ENCODE data around the gene DSCAML1. TPM values are rescaled to one million over a fixed set of nuclear protein-coding genes. Genes with fewer than 3 reads are reported as not detected.

DSCAML1 gene
- total RNA-seq, 1 experiment from 2014 or later: 0.90 TPM

DNA sequence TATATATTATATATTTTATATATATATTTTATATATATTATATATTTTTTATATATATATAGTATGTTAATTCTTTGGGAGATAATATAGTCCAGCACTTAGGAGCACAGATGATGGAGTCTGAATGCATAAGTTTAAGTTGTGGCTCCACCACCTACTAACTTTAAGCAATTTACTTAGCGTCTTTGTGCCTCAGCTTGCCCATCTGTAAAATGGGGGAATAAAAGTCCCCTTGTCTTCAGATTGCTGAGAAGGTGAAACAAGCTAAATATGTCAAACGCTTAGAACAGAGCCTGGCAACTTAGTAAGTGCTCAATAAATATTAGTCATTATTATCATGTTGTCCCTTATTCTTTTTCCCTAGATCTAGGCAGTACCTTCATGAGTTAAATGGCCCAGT, 27.5 kb downstream of the DSCAML1 start:
- H3K27ac Mint-ChIP-seq: no peak overlapping the region
- no peak overlapping the region for H3K4me3 Mint-ChIP-seq
- H3K27me3 Mint-ChIP-seq (ENCODE audit: low read depth): no peaks in the 10 kb centered on the region
- DNase-seq (ENCODE audit: low spot score) (no peak), ATAC-seq (no peak)
- TF ChIP-seq ZNF317 (CRISPR knock-in tag; IDR thresholded peaks at IDR 0.05; ENCODE audit: borderline replicate concordance, low read depth) (no peak), RELA (CRISPR knock-in tag; IDR thresholded peaks at IDR 0.05; ENCODE audit: borderline replicate concordance) (no peak), TCF7 (CRISPR knock-in tag; IDR thresholded peaks at IDR 0.05; ENCODE audit: low read depth) (no peak), CBFB (CRISPR knock-in tag; IDR thresholded peaks at IDR 0.05; ENCODE audit: low read depth) (no peak), ZNF232 (CRISPR knock-in tag; IDR thresholded peaks at IDR 0.05) (no peak), ZBTB21 (CRISPR knock-in tag; IDR thresholded peaks at IDR 0.05; ENCODE audit: borderline replicate concordance) (no peak), EMX1 (CRISPR knock-in tag; IDR thresholded peaks at IDR 0.05) (no peak), GTF2I (CRISPR knock-in tag; conservative IDR thresholded peaks at IDR 0.05) (no peak), SMAD4 (CRISPR knock-in tag; IDR thresholded peaks at IDR 0.05) (no peak), JUN (CRISPR knock-in tag; IDR thresholded peaks at IDR 0.05) (no peak), ZNF423 (CRISPR knock-in tag; IDR thresholded peaks at IDR 0.05) (no peak), TEAD4 (CRISPR knock-in tag; IDR thresholded peaks at IDR 0.05) (no peak), ESRRA (CRISPR knock-in tag; IDR thresholded peaks at IDR 0.05; ENCODE audit: borderline replicate concordance) (no peak), ZNF416 (CRISPR knock-in tag; IDR thresholded peaks at IDR 0.05) (no peak)
- TF ChIP-seq, protein P1, sequence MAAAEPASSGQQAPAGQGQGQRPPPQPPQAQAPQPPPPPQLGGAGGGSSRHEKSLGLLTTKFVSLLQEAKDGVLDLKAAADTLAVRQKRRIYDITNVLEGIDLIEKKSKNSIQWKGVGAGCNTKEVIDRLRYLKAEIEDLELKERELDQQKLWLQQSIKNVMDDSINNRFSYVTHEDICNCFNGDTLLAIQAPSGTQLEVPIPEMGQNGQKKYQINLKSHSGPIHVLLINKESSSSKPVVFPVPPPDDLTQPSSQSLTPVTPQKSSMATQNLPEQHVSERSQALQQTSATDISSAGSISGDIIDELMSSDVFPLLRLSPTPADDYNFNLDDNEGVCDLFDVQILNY (CRISPR knock-in tag; IDR thresholded peaks at IDR 0.05): no peak
- TF ChIP-seq, protein P2, sequence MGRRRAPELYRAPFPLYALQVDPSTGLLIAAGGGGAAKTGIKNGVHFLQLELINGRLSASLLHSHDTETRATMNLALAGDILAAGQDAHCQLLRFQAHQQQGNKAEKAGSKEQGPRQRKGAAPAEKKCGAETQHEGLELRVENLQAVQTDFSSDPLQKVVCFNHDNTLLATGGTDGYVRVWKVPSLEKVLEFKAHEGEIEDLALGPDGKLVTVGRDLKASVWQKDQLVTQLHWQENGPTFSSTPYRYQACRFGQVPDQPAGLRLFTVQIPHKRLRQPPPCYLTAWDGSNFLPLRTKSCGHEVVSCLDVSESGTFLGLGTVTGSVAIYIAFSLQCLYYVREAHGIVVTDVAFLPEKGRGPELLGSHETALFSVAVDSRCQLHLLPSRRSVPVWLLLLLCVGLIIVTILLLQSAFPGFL (CRISPR knock-in tag; IDR thresholded peaks at IDR 0.05; ENCODE audit: borderline replicate concordance): no peak
- POLR2A ChIA-PET: no interaction called here
- no peaks in the 10 kb centered on the region for H3K9me3 Mint-ChIP-seq
- no peaks in the 10 kb centered on the region for H3K4me1 Mint-ChIP-seq
- CTCF ChIA-PET: no interaction called here
- H3K36me3 Mint-ChIP-seq: no peaks in the 10 kb centered on the region

DNA sequence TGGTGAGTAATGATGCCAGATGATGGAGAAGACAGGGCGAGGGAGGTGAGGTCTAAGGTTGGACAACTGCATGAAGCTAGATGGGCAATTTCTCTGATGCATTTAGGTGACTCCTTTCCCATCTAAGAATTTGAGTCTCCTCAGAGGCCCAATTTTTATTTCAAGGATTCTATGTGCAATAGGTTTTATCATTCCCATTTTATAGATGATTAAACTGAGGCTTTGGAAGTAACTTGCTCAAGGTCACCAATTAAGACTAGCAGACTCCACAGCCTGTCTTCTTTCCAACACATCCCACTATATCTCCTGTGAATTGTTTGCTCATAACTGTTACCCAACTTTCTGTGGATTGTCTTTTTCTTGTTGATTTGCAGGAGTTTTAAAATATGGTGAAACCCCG, 28.5 kb downstream of the DSCAML1 start:
- POLR2A ChIA-PET: no interaction called here
- no peak overlapping the region for H3K27ac Mint-ChIP-seq
- H3K4me1 Mint-ChIP-seq: peaks cover 5% of the 10 kb centered on the region; the same call in 1 of the 2 replicates
- no peak for TF ChIP-seq GRHL2 (CRISPR knock-in tag; IDR thresholded peaks at IDR 0.05; ENCODE audit: insufficient replicate concordance, severe bottlenecking)
- TF ChIP-seq, protein P3, sequence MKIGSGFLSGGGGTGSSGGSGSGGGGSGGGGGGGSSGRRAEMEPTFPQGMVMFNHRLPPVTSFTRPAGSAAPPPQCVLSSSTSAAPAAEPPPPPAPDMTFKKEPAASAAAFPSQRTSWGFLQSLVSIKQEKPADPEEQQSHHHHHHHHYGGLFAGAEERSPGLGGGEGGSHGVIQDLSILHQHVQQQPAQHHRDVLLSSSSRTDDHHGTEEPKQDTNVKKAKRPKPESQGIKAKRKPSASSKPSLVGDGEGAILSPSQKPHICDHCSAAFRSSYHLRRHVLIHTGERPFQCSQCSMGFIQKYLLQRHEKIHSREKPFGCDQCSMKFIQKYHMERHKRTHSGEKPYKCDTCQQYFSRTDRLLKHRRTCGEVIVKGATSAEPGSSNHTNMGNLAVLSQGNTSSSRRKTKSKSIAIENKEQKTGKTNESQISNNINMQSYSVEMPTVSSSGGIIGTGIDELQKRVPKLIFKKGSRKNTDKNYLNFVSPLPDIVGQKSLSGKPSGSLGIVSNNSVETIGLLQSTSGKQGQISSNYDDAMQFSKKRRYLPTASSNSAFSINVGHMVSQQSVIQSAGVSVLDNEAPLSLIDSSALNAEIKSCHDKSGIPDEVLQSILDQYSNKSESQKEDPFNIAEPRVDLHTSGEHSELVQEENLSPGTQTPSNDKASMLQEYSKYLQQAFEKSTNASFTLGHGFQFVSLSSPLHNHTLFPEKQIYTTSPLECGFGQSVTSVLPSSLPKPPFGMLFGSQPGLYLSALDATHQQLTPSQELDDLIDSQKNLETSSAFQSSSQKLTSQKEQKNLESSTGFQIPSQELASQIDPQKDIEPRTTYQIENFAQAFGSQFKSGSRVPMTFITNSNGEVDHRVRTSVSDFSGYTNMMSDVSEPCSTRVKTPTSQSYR (CRISPR knock-in tag; IDR thresholded peaks at IDR 0.05): no peak
- no peak for TF ChIP-seq ZNF317 (CRISPR knock-in tag; IDR thresholded peaks at IDR 0.05; ENCODE audit: borderline replicate concordance, low read depth)
- TF ChIP-seq ESRRA (CRISPR knock-in tag; IDR thresholded peaks at IDR 0.05; ENCODE audit: borderline replicate concordance): no peak
- TF ChIP-seq TP53 (CRISPR knock-in tag; IDR thresholded peaks at IDR 0.05): no peak
- TF ChIP-seq, protein P4, sequence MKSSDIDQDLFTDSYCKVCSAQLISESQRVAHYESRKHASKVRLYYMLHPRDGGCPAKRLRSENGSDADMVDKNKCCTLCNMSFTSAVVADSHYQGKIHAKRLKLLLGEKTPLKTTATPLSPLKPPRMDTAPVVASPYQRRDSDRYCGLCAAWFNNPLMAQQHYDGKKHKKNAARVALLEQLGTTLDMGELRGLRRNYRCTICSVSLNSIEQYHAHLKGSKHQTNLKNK (CRISPR knock-in tag; IDR thresholded peaks at IDR 0.05): no peak
- TF ChIP-seq, protein P5, sequence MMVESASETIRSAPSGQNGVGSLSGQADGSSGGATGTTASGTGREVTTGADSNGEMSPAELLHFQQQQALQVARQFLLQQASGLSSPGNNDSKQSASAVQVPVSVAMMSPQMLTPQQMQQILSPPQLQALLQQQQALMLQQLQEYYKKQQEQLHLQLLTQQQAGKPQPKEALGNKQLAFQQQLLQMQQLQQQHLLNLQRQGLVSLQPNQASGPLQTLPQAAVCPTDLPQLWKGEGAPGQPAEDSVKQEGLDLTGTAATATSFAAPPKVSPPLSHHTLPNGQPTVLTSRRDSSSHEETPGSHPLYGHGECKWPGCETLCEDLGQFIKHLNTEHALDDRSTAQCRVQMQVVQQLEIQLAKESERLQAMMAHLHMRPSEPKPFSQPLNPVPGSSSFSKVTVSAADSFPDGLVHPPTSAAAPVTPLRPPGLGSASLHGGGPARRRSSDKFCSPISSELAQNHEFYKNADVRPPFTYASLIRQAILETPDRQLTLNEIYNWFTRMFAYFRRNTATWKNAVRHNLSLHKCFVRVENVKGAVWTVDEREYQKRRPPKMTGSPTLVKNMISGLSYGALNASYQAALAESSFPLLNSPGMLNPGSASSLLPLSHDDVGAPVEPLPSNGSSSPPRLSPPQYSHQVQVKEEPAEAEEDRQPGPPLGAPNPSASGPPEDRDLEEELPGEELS (CRISPR knock-in tag; IDR thresholded peaks at IDR 0.05): no peak
- no peak for TF ChIP-seq GTF2I (CRISPR knock-in tag; conservative IDR thresholded peaks at IDR 0.05)
- TF ChIP-seq NR2C2 (CRISPR knock-in tag; IDR thresholded peaks at IDR 0.05): no peak
- TF ChIP-seq, protein P6, sequence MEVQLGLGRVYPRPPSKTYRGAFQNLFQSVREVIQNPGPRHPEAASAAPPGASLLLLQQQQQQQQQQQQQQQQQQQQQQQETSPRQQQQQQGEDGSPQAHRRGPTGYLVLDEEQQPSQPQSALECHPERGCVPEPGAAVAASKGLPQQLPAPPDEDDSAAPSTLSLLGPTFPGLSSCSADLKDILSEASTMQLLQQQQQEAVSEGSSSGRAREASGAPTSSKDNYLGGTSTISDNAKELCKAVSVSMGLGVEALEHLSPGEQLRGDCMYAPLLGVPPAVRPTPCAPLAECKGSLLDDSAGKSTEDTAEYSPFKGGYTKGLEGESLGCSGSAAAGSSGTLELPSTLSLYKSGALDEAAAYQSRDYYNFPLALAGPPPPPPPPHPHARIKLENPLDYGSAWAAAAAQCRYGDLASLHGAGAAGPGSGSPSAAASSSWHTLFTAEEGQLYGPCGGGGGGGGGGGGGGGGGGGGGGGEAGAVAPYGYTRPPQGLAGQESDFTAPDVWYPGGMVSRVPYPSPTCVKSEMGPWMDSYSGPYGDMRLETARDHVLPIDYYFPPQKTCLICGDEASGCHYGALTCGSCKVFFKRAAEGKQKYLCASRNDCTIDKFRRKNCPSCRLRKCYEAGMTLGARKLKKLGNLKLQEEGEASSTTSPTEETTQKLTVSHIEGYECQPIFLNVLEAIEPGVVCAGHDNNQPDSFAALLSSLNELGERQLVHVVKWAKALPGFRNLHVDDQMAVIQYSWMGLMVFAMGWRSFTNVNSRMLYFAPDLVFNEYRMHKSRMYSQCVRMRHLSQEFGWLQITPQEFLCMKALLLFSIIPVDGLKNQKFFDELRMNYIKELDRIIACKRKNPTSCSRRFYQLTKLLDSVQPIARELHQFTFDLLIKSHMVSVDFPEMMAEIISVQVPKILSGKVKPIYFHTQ (CRISPR knock-in tag; IDR thresholded peaks at IDR 0.05): no peak
- TF ChIP-seq, protein P7, sequence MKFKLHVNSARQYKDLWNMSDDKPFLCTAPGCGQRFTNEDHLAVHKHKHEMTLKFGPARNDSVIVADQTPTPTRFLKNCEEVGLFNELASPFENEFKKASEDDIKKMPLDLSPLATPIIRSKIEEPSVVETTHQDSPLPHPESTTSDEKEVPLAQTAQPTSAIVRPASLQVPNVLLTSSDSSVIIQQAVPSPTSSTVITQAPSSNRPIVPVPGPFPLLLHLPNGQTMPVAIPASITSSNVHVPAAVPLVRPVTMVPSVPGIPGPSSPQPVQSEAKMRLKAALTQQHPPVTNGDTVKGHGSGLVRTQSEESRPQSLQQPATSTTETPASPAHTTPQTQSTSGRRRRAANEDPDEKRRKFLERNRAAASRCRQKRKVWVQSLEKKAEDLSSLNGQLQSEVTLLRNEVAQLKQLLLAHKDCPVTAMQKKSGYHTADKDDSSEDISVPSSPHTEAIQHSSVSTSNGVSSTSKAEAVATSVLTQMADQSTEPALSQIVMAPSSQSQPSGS (CRISPR knock-in tag; IDR thresholded peaks at IDR 0.05; ENCODE audit: borderline replicate concordance, low read depth): no peak
- DNase-seq (ENCODE audit: low spot score) (no peak), ATAC-seq (no peak)
- H3K9me3 Mint-ChIP-seq: no peaks in the 10 kb centered on the region
- no peak overlapping the region for H3K4me3 Mint-ChIP-seq
- CTCF ChIA-PET: no interaction called here
- no peaks in the 10 kb centered on the region for H3K36me3 Mint-ChIP-seq
- H3K27me3 Mint-ChIP-seq (ENCODE audit: low read depth): no peaks in the 10 kb centered on the region
